Tongue (tissue), 2 donors: ENCODE measurements around the gene DCD. TPM values are rescaled to one million over a fixed set of nuclear protein-coding genes. Genes with fewer than 3 reads are reported as not detected.
"Not testable (repeated sequence)": the region's sequence is repeated elsewhere in the genome, so short reads cannot be mapped to it uniquely, and the experiment has no call there.

Source experiments
- DNase-seq: peaks from one replicate; pipeline ENCODE4 v3.0.0-alpha.2; 2015
- total RNA-seq: library from RNA; depleted of rRNA; stranded (reverse); fragments of >200 nt; gene quantifications from one replicate; pipeline ENCODE4 v1.2.3, GENCODE V29; 2014

DCD gene
- total RNA-seq, 1 donor from 2014 or later: not detected

DNA sequence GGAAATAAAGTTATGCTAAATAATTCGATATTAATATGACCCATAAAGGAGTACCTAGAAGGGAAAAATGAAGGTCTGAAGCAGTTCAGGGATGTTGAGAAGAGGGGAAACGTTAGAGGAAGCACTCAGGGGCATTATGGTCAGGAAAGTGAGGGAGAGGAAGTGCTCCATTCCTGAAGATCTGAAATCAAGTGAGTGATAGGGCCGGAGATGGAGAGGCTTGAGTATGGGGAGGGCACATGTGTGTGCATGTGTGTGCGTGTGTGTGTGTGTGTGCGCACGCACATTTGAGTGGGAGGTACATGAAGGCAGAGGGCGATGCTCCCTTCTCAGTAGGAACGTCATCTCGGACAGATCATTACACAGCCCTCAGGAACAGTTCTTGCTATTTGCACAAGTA, 4.9 kb upstream of the DCD start:
- no peak for DNase-seq

DNA sequence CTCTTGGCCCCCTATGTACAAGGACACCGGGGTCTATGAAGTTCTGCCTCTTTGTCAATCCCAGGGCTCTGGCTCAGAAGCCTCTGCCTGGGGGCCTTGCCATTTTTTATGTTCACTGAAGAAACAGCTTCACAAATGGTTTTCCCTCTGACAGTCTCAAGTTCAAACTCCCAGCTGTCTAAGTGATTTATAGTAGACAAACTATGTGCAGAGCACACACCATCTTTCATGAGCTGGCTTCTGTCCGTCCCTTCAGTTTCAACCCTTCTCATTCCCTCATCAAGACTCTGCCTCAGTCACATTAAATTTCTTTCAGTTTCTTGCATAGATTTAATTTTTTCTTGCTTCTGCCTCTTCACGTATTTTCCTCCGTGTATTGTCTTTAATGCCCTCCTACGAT, 2.7 kb upstream of the DCD start:
- no peak for DNase-seq

DNA sequence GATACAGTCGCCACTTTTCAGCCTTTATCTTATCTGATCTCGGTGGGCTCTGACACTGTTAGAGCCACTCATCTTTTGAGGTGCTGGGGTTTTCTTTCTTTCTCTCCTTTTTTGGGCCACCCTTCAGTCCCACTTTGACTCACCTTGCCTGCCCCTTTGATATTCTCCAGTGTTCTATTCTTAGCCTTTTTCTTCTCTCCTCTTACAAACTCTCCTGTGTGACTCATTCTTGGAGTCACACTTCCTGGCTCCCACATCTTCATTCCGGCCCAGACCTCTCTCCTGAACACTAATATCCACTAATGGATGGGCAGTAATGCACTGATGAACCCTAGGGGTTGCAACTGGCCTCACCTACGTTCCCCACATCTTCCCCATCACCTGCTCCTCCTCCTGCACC, 2.2 kb upstream of the DCD start:
- DNase-seq: no peak

DNA sequence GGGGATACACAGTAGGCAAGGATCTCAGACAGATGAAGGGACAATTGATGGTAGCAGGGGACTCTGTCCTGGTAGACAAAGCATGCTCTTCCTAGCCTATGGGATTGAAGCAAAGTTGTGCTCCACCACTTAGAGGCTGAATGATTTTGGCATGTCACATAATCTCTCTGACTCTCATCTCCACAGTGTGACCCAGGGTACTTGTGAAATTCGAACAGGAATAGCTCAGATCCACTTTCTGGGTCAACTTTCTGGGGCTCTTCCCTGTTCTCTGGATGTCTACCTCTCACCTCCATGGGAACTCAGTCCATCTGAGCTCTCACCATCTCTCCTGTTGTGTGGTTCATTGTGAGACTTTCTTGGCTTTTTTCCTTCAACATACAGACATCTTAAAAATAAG, 1.7 kb upstream of the DCD start:
- no peak for DNase-seq

DNA sequence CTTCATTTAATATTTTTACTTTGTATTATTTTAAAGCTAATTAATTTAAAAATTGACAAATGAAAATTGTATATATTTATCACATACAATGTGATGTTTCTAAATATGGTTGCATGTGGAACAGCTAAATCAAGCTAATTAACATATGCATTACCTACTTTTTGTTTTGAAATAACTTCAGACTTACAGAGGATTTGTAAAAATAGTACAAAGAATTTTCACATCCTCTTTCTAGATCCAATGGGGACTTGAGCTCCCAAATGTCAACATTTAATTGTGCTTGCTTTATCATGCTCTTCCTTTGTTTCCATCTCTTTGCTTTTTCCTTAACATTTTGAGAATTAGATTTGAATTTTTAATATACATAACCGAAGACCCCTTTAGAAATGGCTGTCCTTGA, 6.6 kb downstream of the DCD start:
- DNase-seq: no peak

DNA sequence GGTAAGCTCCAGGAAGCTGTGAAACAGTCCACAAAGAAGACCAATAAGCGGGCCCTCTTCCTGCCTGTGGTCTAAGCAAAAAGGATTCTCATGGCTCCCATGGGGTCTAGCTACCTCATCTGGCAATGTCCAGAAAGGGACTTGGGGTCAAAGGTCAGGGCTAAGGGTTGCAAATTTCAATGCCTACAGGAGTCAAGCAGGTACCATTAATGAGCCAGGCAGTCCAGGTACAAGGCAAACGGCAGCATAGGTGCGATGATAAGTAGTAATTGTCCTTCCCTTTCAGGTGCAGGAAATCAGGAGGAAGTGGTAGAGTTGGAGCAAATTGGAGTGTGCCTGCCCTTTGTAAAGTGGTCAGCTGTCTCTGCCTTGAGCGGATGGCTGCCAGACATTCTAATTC, 7.1 kb downstream of the DCD start:
- DNase-seq: no peak

DNA sequence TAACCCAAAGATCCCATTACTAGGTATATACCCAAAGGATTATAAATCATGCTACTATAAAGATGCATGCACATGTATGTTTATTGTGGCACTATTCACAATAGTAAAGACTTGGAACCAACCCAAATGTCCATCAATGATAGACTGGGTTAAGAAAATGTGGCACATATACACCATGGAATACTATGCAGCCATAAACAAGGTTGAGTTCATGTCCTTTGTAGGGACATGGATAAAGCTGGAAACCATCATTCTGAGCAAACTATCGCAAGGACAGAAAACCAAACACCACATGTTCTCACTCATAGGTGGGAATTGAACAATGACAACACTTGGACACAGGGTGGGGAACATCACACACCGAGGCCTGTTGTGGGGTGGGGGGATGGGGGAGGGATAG, 9.1 kb downstream of the DCD start:
- DNase-seq: not testable (repeated sequence)

DNA sequence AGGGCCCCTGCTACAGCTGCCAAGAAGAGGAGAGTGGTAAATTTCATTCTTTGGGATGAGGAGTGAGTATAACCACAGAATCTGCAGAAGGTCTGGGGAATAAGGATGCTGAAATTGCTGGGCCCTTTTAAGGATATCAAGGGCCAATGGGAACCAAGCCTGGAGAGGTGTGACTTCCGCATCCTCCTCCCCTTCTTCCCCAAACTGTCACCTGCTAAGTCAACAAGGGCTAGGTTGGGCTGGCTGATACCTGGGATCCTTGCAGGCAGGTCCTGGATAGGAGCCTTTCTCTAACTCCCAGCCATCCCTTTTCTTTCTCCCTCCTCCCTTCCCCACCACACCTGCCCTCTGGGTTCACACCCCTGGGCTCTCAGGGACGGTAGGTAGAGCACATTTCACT, 13.4 kb downstream of the DCD start, which contains the start of gene LACRT:
LACRT (minus strand) TSS at position 101 of the 400 bp plus-strand sequence; CDS start at position 47, 54 bp downstream.
- no peak for DNase-seq

DNA sequence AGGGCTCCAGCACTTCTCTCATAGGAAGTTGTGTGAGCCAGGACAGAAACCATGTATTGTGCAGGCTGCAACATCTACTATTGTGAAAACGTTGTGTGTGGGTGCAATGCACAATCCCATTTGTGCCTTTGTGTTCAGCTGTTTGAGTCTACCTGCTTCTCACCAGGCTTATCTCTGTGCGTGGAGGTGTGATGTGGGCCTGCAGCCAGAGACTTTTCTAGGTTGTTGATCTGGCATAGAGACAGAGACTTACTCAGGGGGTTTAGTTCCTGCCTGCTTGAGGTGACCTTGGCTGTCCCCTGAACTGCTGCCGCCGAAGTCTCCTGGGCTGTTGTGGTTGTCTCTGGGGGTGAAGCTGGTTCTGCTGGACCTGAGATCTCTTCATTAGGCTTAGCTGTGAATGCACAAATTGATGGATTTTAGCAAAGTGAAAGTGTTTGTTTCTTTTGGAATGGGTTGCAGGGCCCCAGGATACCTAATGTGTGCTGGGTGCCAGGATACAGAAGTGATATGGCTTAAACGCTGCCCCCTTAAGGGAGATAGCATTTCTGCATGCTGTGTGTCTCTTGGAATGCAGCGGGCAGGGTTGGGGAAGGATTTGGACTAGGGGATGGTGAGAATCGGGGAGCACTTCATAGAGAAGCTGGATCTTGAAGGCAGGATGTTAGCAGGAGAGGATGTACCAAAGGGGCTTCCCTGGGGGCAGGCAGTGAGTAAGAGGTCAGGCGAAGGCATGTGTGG, 16.0 kb downstream of the DCD start:
- DNase-seq: no peak

DNA sequence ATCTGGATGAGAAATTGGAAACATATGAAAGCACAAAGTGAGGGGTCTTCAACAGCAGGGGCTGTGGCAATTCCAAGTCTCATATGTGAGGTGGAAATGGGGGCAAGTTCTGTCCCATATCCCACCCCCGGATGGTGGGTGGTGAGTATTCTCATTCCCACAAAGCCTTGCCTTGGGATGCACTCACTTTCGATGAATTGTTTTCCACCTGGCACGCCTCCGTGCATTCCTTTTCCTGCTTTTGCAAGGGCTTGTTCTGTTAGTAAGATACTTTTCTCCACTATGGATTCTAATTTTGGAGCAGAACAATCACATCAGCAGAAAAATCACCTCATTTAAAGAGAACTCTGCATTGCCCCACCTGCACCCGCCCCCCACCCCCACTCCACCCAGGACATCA, 16.6 kb downstream of the DCD start:
- no peak for DNase-seq

DNA sequence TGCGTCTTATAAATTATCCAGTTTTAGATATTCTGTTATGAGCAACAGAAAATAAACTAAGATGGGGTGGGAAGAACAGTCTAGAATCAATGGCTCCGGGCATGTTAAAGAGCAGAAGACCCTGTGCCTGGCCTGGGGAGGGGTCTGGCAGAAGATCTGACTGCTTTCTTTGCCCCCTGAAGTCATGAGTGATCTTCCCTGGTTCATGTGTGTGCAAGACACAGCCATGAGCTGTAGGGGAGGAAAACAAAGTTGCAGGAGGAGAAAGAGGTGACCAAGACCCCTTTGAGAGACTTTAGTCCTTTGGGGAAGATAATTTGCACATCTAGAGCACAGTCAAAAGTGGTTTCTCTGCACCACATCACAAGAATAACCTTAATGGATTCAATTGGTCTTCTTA, 18.2 kb downstream of the DCD start:
- no peak for DNase-seq

DNA sequence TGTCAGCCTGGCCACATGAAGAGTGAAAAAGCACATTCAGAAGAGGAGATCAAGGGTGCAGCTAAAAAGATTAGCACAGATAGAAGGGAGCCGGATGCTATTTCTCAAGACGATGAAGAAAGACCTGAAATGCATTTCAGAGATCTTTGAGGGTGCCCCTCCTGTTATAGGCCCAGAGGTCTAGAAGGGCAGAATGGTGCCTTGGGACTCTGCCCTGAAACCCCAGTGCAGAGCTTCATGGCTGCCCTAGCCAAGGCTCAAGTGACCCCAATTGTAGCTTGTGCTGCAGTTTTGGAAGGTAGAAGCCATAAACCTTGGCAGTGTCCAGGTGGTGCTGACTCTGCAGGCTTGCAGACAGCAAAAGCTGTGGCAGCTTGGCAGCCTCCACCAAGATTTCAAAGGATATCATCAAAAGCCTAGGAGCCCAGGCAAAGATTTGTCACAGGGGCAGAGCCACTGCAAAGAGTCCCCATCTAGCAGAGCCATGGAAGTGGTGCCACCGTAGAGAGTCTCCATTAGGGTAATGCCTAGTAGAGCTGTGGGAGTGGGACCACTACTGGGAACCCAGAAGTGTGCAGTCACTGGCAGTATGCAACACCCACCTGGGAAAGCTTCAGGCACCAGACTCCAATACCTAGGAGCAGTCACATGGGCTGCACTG, 19.8 kb downstream of the DCD start:
- DNase-seq: no peak

DNA sequence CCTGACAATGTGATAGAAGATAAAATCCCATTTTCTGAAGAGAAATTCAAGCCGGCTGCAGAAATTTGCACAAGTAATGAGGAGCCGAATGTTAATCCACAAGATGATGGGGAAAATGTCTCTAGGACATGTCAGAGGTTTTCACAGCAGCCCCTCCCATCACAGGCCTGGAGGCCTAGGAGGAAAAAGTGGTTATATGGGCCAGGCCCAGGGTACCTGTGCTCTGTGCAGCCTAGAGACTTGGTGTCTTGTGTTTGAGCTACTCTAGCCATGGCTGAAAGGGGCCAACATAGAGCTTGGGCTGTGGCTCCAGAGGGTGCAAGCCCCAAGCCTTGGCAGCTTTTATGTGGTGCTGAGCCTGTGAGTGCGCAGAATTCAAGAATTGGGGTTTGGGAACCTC, 20.9 kb downstream of the DCD start:
- DNase-seq: no peak

DNA sequence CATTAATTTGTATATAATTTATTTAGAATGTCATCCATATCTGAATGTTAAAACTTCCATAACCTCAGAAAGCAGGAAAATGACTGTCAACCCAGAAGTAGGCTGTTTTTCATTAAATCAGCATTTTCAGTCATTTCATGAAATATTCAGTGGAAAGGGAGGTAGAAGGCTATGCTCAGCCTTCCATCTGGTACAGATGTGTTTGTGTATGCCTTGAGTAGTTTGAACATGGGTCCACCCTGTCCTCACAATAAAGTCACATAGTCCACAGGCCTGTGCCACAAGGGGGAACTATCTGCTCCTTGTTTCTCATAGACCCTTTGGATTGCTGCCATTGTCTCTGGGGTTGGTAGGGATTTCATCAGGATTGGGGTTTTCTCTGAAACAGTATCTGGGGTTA, 22.6 kb downstream of the DCD start:
- no peak for DNase-seq

DNA sequence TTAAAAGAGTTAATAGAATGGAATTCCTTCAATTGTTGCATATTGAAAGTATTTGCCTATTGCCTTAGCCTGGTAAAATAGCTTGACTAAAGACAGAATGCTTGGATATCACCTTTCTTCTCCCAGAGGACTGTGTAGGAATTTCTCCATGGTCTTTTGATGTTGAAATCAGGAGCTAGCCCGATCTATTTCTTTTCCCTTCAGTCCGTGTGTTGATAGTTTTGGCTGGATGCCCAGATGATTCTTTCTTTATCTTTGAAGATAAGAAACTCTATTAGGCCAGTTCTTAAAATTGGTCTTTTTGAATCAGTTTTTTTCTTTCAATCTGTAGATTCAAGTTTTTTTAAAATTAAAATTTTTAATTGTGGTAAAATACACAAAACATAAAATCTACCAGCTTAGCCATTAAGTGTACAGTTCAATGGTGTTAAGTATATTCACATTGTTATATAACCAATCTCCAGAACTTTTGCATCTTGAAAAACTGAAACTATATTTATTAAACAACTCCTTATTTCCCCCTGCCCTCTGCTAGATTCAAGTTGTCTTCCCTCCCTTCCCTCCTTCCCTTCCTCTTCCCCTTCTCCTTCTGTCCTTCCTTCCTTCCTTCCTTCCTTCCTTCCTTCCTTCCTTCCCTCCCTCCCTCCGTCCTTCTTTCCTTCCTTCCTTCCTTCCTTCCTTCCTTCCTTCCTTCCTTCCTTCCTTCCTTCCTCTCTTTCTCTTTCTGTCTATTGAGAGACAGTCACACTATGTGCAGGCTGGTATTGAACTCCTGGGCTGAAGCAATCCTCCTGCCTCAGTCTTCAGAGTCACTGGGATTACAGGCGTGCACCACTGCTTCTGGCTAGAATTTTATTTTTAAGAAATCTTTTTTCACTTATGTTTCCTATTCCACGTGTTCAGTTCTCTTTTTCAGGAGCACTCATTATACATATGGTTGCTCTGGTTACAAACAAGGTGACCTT, 23.6 kb downstream of the DCD start:
- no peak for DNase-seq

DNA sequence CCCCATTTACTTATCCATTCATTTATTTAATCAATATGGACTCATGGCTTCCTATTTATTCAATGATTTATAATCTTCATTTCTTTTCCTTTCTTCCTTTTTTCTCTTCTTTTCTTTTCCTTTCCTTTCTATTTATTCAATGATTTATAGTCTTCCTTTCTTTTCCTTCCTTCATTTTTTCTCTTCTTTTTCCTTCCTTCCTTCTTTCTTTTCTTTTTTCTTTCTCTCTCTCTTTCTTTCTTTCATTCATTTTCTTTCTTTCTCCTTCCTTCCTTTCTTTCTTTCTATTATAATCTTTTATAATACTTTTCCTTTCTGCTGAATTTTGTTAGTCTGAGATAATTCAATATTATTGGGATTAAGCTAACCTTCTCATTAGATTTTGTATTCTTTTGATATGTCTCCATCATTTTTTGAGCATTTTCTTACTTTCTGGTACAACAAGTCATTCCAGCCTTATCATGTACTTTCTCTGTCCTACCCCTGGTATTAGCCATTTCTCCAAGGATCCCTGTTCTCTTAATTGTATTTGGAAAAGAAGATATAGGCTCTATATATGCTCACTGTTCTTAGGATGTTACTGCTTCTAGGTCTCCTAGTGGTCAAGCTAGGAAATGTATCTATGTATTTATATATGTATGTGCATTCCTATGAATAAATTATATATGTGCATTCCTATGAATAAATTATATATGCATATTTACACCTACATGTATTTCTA, 25.5 kb downstream of the DCD start:
- DNase-seq: no peak

DNA sequence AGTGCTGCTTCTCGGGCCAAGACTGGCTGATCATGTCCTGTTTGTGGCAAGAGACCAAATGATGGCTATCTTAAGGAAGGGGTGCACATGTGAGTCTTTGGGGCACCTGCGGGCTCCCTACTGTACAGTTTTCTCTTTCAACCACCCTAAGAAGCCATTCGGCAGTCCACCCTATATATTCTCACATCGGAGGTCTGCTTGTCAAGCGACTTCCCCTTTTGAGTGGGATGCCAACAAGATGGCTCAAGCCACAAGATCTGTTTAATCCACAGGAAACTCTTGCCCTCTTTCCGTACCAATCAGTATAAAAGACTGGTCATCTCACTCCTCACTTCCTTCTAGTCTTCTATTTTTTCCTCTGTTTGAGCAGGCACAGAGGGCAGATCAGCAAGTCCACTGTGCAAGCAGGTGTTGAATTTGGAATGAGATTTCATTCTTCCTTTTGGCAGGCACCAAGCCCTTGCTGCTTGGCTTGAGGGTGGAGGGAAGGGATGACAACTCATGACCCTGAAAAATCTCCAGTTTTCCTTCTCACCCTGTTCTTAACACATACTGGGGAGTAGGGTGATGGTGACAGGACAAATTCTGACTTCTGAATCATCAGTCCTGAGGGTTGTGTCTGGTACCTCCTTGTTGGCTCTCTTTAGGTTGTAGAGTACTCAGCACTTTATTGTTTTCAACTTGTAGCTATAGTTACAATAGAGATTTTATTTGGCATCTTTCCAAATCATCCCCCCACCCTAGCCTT, 31.1 kb downstream of the DCD start:
- no peak for DNase-seq

DNA sequence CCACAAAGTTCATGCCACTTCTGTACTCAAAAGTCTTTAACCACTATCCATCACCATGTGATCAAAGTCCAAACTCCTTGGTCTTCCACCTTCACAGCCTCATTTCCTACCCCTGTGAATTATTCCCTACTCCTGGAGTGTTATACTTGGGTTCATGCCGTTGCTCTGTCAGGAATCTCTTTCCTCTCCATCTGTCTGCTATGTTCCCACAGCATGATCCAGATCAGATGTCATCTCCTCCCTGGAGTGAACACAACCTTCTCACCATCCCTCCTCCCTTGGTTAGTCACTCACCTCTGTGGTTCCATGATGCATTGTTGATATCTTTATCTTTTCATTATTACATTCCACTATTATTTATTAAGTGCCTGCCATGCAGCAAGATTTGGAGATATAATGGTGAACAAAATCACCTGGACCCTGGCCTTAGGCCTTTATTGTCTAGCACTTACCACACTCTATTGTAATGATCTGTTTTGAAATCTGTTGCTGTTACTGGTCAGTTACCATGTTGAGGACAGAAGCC, 35.9 kb downstream of the DCD start:
- no peak for DNase-seq

DNA sequence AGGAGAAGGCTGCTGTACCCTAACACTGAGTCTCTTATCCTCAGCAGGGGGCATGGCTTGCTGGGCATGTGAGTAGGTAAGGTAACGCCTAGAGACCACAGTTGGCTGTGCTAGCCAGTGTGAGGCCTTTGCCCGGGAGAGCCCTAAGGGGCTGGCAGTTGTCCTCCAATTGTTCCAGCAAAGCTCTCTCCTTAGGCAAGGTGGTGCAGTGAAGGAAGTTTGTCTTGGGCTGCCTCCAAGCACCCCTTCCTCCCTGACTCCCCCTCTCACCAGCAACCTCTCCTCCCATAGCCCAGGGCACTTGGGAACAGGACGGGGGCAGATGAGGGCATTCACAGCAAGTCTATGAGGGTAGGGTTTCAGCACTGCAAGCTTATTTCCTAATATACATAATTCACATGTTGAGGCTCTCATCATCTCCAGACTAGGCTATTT, 36.4 kb downstream of the DCD start:
- no peak for DNase-seq

DNA sequence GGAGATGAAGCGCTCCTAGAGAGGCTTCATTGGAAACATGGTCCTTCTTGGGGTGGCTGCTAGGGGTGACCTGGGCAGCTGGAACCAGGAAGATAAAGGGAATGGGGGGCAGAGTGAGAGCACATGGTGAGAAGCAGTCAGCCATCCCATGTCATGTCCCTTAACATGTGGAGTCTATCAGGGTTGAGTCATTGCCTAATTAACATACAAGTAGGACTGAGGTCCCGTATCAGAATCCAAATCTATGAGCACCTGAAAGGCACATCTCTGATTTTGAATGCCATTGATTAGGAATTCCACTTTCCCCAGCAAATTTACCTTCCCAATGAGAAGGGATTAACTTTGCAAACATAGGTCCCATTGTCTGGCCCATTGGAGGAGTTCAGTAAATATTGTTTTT, 39.4 kb downstream of the DCD start:
- DNase-seq: no peak

DNA sequence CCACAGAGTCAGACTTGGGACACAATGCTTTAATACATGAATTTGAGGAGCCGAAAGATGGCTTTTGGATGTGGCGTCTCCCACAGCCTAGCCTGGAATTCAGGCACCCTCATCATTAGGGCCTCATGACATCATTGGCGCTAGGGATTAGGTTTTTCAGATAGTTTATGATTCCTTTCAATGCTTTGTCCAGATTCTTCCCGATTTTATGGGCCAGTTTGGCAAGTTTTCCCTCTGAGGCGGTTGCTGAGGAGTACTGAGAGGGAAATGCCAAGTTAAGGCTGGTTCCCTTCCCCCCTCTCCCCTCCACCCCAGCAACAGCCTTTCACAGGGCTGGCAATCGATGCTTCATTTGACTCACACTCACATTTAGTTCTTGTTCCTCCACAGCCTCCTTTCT, 40.0 kb downstream of the DCD start:
- DNase-seq: no peak
